HG03135 (cell line): ENCODE measurements around the gene MYO15B.

Experiments
- ATAC-seq: cut with Tn5 transposase; IDR thresholded peaks from one replicate; pipeline ENCODE4 v1.9.1; 2021; ENCODE audit warnings: mild to moderate bottlenecking, moderate library complexity; ENCODE audit not compliant: unreplicated experiment

MYO15B gene

DNA sequence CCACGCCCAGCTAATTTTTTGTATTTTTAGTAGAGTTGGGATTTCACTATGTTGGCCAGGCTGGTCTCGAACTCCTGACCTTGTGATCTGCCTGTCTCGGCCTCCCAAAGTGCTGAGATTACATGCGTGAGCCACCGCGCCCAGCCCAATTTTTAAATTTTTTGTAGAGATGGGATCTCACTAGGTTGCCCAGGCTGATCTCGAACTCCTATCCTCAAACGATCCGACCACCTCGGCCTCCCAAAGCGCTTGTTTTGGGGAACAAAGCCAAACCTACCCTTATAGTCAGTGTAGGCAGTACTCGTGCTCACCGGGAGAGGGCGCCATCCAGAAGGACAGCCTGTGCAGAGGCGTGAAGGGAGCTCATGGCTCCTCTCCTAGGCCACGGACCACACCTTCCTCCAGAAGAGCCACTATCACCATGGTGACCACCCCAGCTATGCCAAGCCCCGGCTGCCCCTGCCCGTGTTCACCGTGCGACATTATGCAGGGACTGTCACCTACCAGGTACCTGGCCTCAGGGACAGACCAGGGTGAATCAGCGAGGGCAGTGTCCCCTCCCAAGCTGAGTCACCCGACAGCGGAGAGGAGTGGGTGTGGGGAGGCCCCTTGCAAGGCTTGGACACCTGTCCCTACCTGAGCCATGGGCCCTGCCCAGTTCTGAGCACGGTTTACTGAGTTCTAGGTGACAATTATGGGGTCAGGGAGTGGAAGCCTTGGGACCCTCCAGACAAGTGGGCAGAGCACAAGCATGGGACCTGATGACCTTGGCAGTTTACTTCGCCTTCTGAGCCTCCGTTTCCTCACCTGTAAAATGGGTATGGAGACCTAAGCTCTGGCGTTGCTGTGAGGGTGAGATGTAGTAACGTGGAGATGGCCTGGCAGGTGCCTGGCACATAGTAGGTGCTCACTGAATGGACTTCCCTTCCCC, 13.7 kb downstream of the MYO15B start:
- ATAC-seq, result no peak

- no peak for ATAC-seq
Observed at GRCh38 chr17:75602644-75603043, 15.0 kb downstream of the MYO15B start.

DNA sequence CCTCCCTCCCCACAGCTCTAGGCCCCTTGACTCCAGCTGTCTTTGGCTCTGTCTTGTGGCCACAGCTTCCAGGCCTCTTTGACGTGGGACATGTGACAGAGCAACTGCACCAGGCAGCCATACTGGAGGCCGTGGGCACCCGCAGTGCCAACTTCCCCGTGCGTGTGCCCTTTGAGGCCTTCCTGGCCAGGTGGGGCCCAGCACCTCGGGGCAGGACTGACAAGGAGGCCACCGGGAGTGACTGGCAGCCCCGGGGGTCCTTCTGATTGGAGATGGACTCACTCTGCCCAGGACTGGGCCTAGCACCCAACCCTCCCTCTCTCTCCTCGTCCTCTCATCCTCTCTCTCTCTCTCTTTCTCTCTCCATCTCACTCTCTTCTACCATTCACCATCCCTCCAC, 15.5 kb downstream of the MYO15B start:
- no peak for ATAC-seq

DNA sequence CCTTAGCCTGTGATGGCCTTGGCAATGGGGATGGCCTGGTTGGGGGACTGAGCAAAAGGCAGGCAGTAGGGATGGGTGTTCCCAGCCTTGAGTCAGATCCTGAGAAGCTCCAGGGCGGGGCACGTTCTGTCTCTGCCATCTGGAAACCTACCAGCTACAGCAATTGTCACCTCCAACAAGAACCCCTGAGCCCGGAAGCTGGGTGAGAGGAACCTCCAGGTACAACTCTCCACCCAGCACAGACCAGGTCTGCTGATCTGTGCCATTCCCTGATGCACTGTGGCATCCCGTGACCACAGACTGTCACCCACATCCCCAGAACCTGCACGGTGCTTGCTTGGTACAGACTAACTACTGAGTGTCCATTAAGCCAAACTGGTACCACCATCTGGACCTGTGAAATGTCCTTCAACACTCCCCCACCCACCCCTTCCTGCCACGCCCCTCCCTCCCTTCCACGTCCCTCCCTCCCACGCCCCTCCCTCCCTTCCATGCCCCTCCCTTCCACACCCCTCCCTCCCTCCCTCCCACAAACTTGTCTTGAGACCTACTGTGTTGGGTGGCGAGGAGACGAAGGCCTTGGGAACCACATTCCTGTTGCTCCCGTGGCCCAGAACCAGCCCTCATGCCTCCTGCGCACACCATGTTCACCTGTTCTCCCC, 16.6 kb downstream of the MYO15B start:
- no peak for ATAC-seq

- no peak for ATAC-seq
Observed at GRCh38 chr17:75605790-75606189, 18.2 kb downstream of the MYO15B start.

DNA sequence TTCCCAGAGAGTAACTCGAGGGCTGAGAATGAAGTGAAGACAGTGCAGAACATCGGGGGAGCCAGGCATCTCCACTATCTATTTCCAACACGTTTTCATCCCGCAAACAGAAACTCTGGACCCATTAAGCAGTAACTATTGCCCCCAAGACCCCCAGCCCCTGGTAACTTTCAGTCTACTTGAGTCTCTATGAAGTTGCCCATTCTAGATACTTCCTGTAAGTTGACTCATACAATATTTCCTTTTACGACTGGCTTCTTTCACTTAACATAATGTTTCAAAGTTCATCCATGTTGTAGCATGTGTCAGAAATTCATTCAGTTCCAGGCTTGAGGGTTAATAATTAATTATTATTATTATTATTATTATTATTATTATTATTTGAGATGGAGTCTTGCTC, 19.5 kb downstream of the MYO15B start:
- ATAC-seq, result no peak

GRCh38 chr17:75610103-75610984, 22.7 kb downstream of the MYO15B start:
- no peak for ATAC-seq

GRCh38 chr17:75611851-75612429, 24.3 kb downstream of the MYO15B start:
- ATAC-seq, result no peak

DNA sequence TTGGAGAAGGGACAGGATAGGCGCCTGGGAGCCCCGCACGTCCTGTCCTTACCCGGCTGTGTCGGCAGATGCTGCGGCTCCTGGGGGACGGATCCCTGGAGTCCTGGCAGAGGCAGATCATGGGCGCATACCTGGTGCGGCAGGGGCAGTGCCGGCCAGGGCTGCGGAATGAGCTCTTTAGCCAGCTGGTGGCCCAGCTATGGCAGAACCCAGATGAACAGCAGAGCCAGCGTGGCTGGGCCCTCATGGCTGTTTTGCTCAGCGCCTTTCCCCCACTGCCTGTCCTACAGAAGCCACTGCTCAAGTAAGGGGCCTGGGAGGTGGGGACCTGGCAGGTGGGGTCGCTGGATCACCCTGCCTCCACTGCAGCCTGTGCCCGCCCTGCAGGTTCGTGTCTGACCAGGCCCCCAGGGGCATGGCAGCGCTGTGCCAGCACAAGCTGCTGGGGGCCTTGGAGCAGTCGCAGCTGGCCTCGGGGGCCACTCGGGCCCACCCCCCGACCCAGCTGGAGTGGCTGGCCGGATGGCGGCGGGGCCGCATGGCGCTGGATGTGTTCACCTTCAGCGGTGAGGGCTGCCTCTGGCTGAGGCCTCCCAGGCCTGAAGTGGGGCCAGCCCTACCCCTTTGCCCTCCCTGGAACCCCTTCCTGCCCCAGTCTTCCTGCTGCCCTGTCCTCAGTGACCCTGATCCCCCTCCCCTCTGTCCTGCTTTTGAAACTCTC, 25.5 kb downstream of the MYO15B start:
- ATAC-seq, result no peak

- no peak for ATAC-seq
Observed at GRCh38 chr17:75614006-75614405, 26.4 kb downstream of the MYO15B start.

DNA sequence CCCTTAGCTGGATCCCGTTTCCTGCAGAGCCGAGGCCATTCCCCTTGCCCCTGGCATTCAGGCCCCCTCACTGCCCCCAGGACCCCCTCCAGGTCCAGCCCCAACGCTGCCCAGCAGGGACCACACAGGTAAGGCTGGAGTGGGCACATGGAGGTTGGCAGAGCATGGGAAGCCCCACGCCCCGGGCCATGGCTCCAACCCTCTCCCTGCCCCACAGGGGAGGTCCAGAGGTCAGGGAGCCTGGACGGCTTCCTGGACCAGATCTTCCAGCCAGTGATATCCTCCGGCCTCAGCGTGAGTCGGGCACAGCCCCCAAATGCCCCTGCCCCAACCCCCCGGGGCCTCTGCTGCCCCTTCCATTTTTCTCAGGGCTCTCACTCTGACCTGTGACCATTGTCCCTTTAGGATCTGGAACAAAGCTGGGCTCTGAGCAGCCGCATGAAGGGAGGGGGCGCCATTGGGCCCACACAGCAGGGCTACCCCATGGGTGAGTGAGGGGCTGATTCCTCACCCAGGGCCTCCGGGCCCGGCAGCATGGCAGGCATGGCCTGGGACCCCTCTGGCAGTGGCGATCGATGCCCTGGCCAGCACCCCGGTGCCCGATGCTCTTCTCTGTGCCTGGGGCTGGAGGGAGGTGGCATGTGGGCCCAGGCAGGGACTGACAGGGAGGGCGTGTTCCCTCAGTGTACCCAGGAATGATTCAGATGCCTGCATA, 27.1 kb downstream of the MYO15B start:
- ATAC-seq, result no peak

DNA sequence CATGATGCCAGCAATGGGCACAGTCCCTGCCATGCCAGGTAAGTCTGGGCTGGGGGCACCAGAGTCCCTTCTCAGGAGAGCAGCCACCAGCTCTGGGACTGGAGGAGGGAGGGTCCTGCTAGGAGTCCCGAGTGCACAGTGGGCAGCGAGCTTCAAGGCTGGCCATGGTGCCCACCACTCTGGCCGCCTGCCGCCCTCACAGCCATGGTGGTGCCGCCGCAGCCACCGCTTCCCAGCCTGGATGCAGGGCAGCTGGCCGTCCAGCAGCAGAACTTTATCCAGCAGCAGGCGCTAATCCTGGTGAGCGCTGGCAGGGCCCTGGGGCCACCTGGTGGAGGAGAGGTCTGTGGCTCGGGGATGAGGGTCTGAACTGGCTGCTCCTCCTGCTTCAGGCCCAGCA, 27.7 kb downstream of the MYO15B start:
- ATAC-seq, result no peak

DNA sequence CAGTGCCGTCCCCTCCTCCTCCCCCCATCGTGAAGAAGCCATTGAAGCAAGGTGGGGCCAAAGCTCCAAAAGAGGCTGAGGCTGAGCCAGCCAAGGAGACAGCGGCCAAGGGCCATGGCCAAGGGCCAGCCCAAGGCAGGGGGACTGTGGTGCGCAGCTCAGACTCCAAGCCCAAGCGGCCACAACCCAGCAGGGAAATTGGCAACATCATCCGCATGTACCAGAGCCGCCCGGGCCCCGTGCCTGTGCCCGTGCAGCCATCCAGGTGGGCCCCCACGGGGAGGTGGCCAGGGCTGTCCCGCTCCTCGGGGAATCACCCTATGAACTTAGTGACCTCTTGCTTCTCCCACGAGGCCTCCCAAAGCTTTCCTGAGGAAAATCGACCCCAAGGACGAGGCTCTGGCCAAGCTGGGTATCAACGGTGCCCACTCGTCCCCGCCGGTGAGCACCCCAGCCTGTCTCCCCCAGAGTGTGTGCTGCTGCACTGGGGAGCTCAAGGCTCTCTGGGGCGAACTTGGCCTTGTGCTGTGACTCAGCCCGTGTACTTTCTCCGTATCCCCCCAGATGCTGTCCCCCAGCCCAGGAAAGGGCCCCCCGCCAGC, 29.0 kb downstream of the MYO15B start:
- no peak for ATAC-seq

DNA sequence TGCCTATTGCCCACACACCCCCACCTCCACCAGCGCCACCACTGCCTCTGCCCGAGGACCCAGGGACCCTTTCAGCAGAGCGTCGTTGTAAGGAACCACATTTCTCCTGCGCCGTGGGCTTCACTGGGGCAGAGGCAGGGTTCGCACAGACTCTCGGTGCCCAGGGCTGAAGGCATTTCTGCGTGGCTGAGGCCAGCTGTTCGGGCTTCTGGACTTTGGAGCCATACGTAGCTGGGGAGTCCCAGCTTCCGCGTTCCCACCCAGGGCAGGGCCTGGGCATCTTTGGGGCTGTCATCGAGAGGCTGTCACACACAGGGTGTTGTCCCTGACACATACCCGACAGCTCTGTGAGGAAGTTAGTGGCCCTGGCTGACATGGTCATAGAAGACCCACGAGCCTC, 29.6 kb downstream of the MYO15B start:
- ATAC-seq, result no peak

GRCh38 chr17:75617675-75618074, 30.1 kb downstream of the MYO15B start:
- no peak for ATAC-seq

GRCh38 chr17:75619506-75620431, 32.2 kb downstream of the MYO15B start:
- no peak for ATAC-seq

GRCh38 chr17:75621489-75621888, 33.9 kb downstream of the MYO15B start:
- ATAC-seq, result no peak

GRCh38 chr17:75622076-75622475, 34.5 kb downstream of the MYO15B start:
- no peak for ATAC-seq
